ENCODE measurements around the gene F10.

The F10 gene

GRCh38 chr13:113117911-113118260 lies 4.7 kb upstream of the F10 start:
- DNase-seq: no peak

- no peak for DNase-seq
Observed at GRCh38 chr13:113118261-113119021, 4.2 kb upstream of the F10 start.

GRCh38 chr13:113119166-113119821 lies 3.3 kb upstream of the F10 start:
- no peak for DNase-seq

GRCh38 chr13:113119822-113120189 lies 2.8 kb upstream of the F10 start:
- DNase-seq: no peak

- DNase-seq: no peak
Observed at GRCh38 chr13:113120300-113121182, 2.1 kb upstream of the F10 start.

- no peak for DNase-seq
Observed at GRCh38 chr13:113121183-113121927, 1.2 kb upstream of the F10 start.

GRCh38 chr13:113121928-113122471 lies 599 bp upstream of the F10 start:
- DNase-seq: no peak

GRCh38 chr13:113123226-113124201 lies 915 bp downstream of the F10 start:
- DNase-seq: no peak

- no peak for DNase-seq
Observed at GRCh38 chr13:113124211-113124970, 1.8 kb downstream of the F10 start.

- DNase-seq: no peak
Observed at GRCh38 chr13:113125506-113126264, 3.1 kb downstream of the F10 start.

GRCh38 chr13:113126265-113127150 lies 3.9 kb downstream of the F10 start:
- DNase-seq: no peak

- no peak for DNase-seq
Observed at GRCh38 chr13:113129480-113129879, 6.9 kb downstream of the F10 start.

- DNase-seq: no peak
Observed at GRCh38 chr13:113129921-113130750, 7.5 kb downstream of the F10 start.

- DNase-seq: no peak
Observed at GRCh38 chr13:113135281-113135760, 12.7 kb downstream of the F10 start.

- no peak for DNase-seq
Observed at GRCh38 chr13:113137691-113138298, 15.2 kb downstream of the F10 start.

- no peak for DNase-seq
Observed at GRCh38 chr13:113138792-113139551, 16.4 kb downstream of the F10 start.
